Body of pancreas (tissue), 4 donors: ENCODE data around the gene ABCA1. TPM values are rescaled to one million over a fixed set of nuclear protein-coding genes. Genes with fewer than 3 reads are reported as not detected.

Experiments
- ATAC-seq: fragments of 150-250 bp; one replicate; pipeline ENCODE4 v1.9.1; 2016
- DNase-seq, 4 donors: peaks; one replicate each; pipeline ENCODE4 v3.0.0-alpha.2; 2019
- H3K27ac ChIP-seq, 4 donors: fragments of 200-600 bp; sonication (generic); 1 replicate in 3 of 4; 2 replicates in 1 of 4; pipeline versions ENCODE4 v1.5.1 to v1.6.1; 2016 to 2019; ENCODE audit warnings: mild to moderate bottlenecking in 1 of 4, mixed read lengths in 1 of 4, moderate library complexity in 1 of 4
- H3K27me3 ChIP-seq, 2 donors: fragments of 200-600 bp; sonication (generic); one replicate each; pipeline ENCODE4 v1.6.0; 2016; ENCODE audit warnings: mild to moderate bottlenecking in 1 of 2
- H3K36me3 ChIP-seq, 2 donors: fragments of 200-600 bp; sonication (generic); replicated peaks in 1 of 2; 2 replicates each; pipeline ENCODE4 v1.5.1; 2016; ENCODE audit warnings: low read depth in 2 of 2; ENCODE audit not compliant: insufficient read depth in 1 of 2
- H3K4me1 ChIP-seq: fragments of 200-600 bp; sonication (generic); one replicate; pipeline ENCODE4 v1.6.0; 2016
- H3K4me3 ChIP-seq, 2 donors: fragments of 200-600 bp; sonication (generic); 1 replicate in 1 of 2; 2 replicates in 1 of 2; pipeline ENCODE4 v1.5.1; 2016 to 2019
- H3K9me3 ChIP-seq, 3 donors: fragments of 200-600 bp; sonication (generic); 1 replicate in 2 of 3; 2 replicates in 1 of 3; pipeline ENCODE4 v1.5.1; 2016
- POLR2A ChIP-seq, 3 donors: fragments of 450-650 bp; IDR thresholded peaks; one replicate each; pipeline ENCODE4 v1.6.1; 2016; ENCODE audit warnings: antibody characterized with exemption in 3 of 3, mild to moderate bottlenecking in 2 of 3
- WGBS, 2 donors: methylation state at CpG; one replicate each; pipeline ENCODE4 v1.1.5; 2017; 5-methylcytosine and 5-hydroxymethylcytosine counted together
- intact Hi-C: fragments of 100-400 bp; cut with DNase I; formaldehyde crosslinking; loops from one replicate; pipeline ENCODE4 v1.15.1; 2023
- total RNA-seq, 2 donors: library from RNA; depleted of rRNA; stranded (reverse); fragments of >200 nt; gene quantifications; one replicate each; pipeline ENCODE4 v1.1.0, GENCODE V29; 2016
- TF ChIP-seq, protein P1 (sequence below), 7 experiments: fragments of 450-650 bp in 4 of 7; fragments of 200-600 bp in 3 of 7; sonication (generic) in 3 of 7; IDR thresholded peaks; one replicate each; pipeline ENCODE4 v1.5.1; 2016 to 2019; ENCODE audit warnings: antibody characterized with exemption in 7 of 7

ABCA1 gene
- total RNA-seq, 2 donors from 2014 or later = 18.1 to 18.9 TPM

GRCh38 chr9:104775976-104776375, 152.0 kb downstream of the ABCA1 start:
- ATAC-seq (no peak), DNase-seq (no peak)
- TF ChIP-seq POLR2A (IDR thresholded peaks at IDR 0.05) = no peak
- TF ChIP-seq, protein P1, sequence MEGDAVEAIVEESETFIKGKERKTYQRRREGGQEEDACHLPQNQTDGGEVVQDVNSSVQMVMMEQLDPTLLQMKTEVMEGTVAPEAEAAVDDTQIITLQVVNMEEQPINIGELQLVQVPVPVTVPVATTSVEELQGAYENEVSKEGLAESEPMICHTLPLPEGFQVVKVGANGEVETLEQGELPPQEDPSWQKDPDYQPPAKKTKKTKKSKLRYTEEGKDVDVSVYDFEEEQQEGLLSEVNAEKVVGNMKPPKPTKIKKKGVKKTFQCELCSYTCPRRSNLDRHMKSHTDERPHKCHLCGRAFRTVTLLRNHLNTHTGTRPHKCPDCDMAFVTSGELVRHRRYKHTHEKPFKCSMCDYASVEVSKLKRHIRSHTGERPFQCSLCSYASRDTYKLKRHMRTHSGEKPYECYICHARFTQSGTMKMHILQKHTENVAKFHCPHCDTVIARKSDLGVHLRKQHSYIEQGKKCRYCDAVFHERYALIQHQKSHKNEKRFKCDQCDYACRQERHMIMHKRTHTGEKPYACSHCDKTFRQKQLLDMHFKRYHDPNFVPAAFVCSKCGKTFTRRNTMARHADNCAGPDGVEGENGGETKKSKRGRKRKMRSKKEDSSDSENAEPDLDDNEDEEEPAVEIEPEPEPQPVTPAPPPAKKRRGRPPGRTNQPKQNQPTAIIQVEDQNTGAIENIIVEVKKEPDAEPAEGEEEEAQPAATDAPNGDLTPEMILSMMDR (IDR thresholded peaks at IDR 0.05) = no peak
- WGBS, 2 donors = 91 to 97% methylated on average over 2 of the region's 2 CpGs
- intact Hi-C loops = no loop called here
- H3K9me3 ChIP-seq = no peaks in the 10 kb centered on the region
- H3K4me1 ChIP-seq = peaks cover 3% of the 10 kb centered on the region
- peak overlapping the region in 1 of 4 donors; percentile 46 for H3K27ac ChIP-seq
- no peak overlapping the region for H3K4me3 ChIP-seq
- no peaks in the 10 kb centered on the region for H3K27me3 ChIP-seq
- no peaks in the 10 kb centered on the region for H3K36me3 ChIP-seq

GRCh38 chr9:104775574-104775936, 152.4 kb downstream of the ABCA1 start:
- H3K4me1 ChIP-seq = peaks cover 3% of the 10 kb centered on the region
- H3K27ac ChIP-seq = peak overlapping the region in 1 of 4 donors; percentile 46
- TF ChIP-seq POLR2A (IDR thresholded peaks at IDR 0.05) = no peak
- TF ChIP-seq, protein P1 (IDR thresholded peaks at IDR 0.05) = no peak
- no peaks in the 10 kb centered on the region for H3K9me3 ChIP-seq
- no peaks in the 10 kb centered on the region for H3K27me3 ChIP-seq
- no peak for ATAC-seq
- no peaks in the 10 kb centered on the region for H3K36me3 ChIP-seq
- intact Hi-C loops = no loop called here
- DNase-seq = no peak
- H3K4me3 ChIP-seq = no peak overlapping the region

GRCh38 chr9:104774831-104775573, 153.0 kb downstream of the ABCA1 start:
- peaks cover 3% of the 10 kb centered on the region for H3K4me1 ChIP-seq
- DNase-seq (peak in 1 of 4 donors; percentile 53), ATAC-seq (no peak)
- H3K36me3 ChIP-seq = no peaks in the 10 kb centered on the region
- no peaks in the 10 kb centered on the region for H3K9me3 ChIP-seq
- no peak overlapping the region for H3K4me3 ChIP-seq
- intact Hi-C loops = no loop called here
- peak overlapping the region in 1 of 4 donors; percentile 46 for H3K27ac ChIP-seq
- 85 to 94% methylated on average over 11 of the region's 11 CpGs for WGBS, 2 donors
- H3K27me3 ChIP-seq = no peaks in the 10 kb centered on the region
- no peak for TF ChIP-seq POLR2A (IDR thresholded peaks at IDR 0.05)
- TF ChIP-seq, protein P1 (IDR thresholded peaks at IDR 0.05) = no peak

DNA sequence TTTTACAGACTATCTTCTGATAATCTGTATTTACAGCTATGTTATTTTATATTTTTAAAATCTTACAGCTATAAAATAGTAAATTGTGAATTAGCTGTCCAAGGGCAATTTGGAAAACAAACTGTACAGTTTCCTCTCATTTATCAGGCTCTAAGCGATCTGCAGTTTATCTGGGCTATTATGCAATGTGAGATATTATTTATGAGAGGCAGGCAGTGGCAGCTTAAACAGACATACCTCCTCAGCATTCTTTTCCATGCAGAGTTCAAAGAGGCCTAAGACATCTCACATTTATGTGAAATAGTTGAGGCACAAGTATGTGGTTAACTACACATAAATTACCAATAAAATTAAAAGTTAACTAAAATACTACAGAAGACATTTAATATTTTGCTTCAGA, 153.8 kb downstream of the ABCA1 start:
- Histone ChIP-seq H3K27ac (no peak overlapping the region), H3K4me3 (no peak overlapping the region), H3K27me3 (no peaks in the 10 kb centered on the region), H3K9me3 (no peaks in the 10 kb centered on the region), H3K4me1 (peaks cover 3% of the 10 kb centered on the region), H3K36me3 (no peaks in the 10 kb centered on the region)
- no peak for TF ChIP-seq POLR2A (IDR thresholded peaks at IDR 0.05)
- TF ChIP-seq, protein P1 (IDR thresholded peaks at IDR 0.05) = no peak
- no peak for DNase-seq
- 5 to 12% methylated on average over 1 of the region's 1 CpG for whole genome bisulfite sequencing, 2 donors
- ATAC-seq = no peak
- intact Hi-C loops = no loop called here
